Hippocampal formation (tissue), 2 donors: ENCODE data around the gene ARFIP1.
"Not testable (repeated sequence)": the region's sequence is repeated elsewhere in the genome, so short reads cannot be mapped to it uniquely, and the experiment has no call there.

Source experiments
- DNase-seq, 2 donors: peaks; one replicate each; lab custom pipeline; 2025; lab: John Stamatoyannopoulos, UW

ARFIP1 gene

DNA sequence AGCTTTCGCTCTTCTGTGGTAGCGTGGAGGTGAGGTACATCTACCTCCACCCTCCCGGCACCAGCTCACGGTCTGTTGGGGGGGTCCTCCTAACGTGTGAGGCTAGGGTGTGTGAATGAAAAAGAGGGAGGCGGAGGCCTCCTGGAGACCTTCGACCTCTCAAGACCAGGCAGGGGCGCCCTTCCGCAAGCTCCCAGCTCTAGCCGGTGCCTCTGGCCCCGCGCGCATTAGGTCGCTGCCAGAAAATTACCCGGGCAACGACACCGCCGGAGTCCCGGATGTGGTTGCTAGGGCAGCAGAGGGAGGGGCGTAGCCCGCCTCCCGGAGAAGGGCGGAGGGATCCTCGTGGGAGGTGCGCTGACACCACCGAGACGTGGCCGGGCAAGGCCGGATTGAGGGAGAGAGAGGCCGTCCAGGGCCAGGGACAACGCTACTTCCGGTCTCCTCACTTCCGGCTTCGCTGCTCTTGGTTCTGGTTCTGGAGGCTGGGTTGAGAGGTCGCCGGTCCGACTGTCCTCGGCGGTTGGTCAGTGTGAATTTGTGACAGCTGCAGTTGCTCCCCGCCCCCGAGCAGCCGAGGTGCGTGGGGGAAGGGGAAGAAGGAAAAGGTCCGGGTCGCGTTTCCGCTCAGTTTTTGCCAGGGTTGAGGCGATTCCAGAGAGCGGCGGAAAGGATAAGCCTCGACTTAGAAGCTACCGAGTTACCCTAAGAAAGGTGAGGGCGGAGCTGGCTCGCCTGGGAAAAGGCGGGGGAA lies at the start of gene ARFIP1, which contains the start of gene TIGD4:
ARFIP1 (plus strand) TSS at position 442 of the 754 bp plus-strand sequence. CDS start 49,680 bp downstream, outside the sequence.
TIGD4 (minus strand) TSS at position 218 of the 754 bp plus-strand sequence. CDS start 8,726 bp downstream, outside the sequence.
- DNase-seq, result peak; percentile 98 to 99

DNA sequence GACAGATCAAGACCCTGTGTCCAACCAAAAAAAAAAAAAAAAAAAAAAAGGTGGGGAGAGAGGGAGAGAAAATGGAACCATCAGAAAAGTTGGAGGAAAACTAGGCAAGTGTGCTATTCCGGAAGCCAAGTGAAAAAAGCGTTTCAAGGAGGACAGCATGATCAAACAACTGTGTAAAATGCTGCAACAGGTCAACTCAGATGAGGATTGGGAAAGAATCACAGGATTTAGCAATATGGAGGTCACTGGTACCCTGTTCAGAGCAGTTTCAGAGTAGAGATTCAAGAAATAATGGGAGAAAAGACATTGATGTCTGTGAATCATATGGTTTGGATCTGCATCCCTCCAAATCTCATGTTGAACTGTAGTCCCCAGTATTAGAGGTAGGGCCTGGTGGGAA lies 47.8 kb upstream of the ARFIP1 start:
- DNase-seq, result no peak

- DNase-seq, result peak in 1 of 2 donors; percentile 4
These were observed 45.6 kb upstream of the ARFIP1 start for GRCh38 chr4:152734015-152734698.

GRCh38 chr4:152734699-152735050 lies 45.1 kb upstream of the ARFIP1 start:
- no peak for DNase-seq

DNA sequence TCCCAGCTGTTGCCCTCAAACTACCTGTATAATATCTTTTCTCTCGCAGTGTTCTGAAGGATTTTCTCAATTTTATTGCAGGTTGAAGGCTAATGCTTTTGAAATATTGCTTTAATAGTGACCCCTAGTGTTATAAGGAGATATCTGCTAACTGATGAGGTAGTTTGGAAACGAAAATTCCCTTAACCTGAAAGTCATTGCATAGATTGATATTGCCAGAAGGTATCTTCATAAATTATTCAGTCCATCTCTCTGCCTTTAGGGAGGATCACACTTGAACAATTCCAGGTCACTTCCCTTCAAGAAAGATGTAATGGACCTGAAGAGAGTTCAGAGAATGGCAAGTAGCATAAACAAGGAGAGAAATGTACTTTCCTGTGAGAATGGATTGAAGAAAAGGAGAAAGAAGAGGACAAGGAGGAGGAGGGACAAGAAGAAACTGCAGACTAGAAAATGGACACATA lies 44.3 kb upstream of the ARFIP1 start:
- peak in 1 of 2 donors; percentile 50 for DNase-seq

DNA sequence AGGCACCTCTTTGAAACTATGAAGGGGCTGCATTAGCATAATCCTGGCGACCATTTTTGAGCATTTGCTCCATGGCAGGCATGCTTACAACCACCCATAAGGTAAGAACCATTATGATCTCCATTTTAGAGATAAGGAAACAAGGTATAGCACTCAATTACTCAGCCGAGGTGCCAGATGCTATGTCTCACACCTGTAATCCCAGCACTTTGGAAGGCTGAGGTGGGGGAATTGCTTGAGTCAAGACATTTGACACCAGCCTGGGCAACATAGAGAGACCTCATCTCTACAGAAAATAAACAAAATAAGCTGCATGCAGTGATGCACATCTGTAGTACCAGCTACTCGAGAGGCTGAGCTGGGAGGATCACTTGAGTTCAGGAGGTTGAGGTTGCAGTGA lies 43.8 kb upstream of the ARFIP1 start:
- no peak for DNase-seq

GRCh38 chr4:152738827-152739226 lies 40.9 kb upstream of the ARFIP1 start:
- no peak for DNase-seq

DNA sequence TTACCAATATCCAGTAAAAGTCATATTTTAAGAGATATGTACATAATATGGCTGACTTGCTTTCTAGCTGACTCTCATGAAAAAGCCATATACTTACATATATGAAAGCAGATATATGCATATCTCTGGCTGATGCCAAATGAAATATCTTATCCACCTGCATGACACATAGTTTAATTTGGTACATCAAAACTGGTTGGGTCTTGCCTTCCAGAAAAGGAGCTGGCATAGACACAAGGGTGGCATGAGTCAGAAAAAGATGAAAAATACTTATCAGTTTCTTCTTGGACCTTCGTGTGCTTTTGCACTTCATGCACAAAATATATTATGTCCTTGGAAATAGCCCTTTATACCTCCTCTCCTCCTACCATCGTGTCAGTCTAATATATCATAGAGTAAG lies 32.3 kb upstream of the ARFIP1 start:
- no peak for DNase-seq

GRCh38 chr4:152748619-152749018 lies 31.1 kb upstream of the ARFIP1 start:
- DNase-seq, result no peak

- no peak for DNase-seq
These were observed 16.0 kb upstream of the ARFIP1 start for GRCh38 chr4:152763796-152764195.

DNA sequence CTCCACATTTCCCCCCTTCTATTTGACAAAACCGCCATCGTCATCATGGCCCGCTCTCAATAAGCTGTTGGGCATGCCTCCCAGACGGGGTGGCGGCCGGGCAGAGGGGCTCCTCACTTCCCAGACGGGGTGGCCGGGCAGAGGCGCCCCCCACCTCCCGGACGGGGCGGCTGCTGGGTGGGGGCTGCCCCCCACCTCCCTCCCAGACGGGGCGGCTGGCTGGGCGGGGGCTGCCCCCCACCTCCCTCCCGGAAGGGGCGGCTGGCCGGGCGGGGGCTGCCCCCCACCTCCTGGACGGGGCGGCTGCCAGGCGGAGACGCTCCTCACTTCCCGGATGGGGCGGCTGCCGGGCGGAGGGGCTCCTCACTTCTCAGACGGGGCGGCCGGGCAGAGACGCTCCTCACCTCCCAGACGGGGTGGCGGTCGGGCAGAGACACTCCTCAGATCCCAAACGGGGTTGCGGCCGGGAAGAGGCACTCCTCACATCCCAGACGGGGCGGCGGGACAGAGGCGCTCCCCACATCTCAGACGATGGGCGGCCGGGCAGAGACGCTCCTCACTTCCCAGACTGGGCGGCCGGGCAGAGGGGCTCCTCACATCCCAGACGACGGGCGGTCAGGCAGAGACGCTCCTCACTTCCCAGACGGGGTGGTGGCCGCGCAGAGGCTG lies 14.6 kb upstream of the ARFIP1 start:
- DNase-seq, result not testable (repeated sequence)

DNA sequence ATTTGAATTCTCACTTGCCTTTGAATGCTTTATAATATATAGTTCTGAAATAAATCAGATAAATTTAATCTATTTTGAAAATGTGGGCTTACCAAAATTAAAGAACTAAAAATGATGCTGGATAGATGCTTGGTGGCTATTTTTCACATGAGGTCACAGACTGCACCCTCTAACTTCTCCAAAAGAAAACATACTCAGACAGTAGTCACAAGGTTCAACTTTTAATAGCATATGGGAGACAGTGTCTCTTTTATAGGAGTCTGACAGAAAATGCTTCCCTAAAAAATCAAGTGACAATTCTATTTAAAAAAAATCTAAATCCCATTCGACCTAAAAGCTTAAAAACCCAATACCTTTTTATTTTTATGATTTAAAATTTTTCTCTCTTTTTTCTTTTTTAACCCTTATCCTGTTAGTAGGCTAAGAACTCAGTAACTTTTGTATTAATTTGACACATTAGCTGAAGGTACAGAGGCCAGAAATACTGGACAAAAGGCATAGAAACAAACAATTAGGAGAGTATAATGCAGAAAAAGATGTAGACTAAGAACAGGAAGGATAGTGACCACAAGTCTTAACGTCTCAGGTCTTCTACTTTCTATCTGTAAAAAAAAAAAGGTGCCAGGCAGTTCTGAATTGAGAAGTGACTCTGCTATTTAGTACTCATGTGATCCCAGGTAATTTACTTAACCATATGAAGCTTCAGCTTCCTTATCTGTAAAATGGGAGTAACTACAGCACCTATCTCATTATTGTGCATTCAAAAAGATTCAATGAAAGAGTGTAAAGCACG lies 7.8 kb upstream of the ARFIP1 start:
- DNase-seq, result peak in 1 of 2 donors; percentile 20

DNA sequence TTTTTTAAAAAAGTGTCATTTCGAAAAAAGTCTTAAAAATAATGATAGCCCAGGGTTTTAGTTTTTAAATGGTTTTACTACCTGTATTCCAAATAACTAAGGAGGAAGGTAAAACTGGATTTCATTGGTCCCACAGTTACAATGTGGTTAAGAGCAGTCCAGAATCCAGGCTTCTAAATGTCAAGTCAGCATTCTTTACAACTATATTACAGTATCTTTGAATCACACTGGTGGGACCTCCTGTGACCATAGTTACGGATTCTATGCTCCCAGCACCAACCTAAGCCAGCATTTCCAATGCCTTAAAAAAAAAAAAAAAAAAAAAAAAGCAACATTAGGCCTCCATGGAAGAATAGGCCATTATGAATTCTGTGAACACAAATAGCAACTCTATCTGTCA lies 6.4 kb upstream of the ARFIP1 start:
- no peak for DNase-seq

GRCh38 chr4:152773953-152774352 lies 5.8 kb upstream of the ARFIP1 start:
- no peak for DNase-seq

DNA sequence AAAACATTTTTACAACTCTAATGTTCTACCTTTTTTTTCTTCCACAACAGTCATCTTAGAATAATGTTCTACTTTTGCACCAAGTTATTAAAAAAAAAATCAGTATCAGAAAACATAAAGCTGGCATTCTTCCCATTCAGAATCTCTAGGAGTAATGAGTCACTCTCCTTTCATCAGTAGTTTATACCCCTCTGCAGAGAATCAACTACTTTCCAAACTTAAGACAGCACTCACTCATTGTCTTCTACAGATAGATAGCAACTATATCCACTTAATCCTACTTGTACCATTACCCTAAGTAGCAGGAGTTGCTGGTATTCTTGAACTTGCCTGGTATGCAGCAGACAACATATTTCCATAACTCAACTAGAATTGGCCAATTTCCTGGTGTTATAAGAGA lies 3.4 kb upstream of the ARFIP1 start:
- no peak for DNase-seq

- DNase-seq, result no peak
These were observed 2.3 kb upstream of the ARFIP1 start for GRCh38 chr4:152777488-152777887.

DNA sequence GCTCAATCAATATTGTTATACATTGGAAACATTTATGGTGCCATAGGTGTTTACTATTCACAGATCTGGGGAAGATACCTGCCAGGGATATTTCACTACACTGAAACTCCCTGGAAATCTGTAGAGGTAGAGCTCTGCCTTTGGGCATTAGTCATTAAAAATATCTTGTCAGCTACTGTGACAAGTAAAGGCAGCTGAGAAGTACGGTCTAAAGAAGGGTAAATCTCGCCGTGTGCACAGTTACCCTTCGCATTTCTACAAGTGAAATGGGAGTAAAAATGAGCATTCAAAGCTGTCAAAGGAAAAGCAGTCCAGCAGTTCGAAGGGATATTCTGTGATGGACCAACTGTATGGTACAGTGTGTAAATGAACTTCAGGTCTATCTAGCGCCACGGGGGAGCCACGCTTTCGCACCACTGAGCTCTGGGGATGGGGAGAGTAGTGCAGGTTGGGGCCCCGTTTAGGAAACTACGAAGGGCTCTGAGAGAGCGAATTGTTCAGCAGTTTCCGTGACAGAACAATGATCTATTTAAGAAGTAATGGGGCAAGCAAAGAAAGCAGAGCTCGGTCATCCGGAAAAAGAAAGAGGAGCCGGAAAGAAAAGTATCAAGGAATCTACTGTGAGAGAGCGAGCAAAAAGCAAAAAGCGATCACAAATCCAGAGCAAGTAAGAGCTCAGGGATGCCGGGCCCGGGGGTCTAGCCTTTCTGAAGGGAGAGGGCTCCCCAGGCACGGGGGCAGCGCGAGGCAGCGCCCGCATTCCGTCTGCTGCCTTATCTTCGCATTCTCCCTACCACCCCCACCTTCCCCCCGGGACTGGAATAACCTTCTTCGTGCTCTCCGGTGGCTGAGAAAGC lies 870 bp upstream of the ARFIP1 start:
- DNase-seq, result peak; percentile 20 to 74

GRCh38 chr4:152780267-152780778 lies 569 bp downstream of the ARFIP1 start:
- peak in 1 of 2 donors; percentile 44 for DNase-seq

DNA sequence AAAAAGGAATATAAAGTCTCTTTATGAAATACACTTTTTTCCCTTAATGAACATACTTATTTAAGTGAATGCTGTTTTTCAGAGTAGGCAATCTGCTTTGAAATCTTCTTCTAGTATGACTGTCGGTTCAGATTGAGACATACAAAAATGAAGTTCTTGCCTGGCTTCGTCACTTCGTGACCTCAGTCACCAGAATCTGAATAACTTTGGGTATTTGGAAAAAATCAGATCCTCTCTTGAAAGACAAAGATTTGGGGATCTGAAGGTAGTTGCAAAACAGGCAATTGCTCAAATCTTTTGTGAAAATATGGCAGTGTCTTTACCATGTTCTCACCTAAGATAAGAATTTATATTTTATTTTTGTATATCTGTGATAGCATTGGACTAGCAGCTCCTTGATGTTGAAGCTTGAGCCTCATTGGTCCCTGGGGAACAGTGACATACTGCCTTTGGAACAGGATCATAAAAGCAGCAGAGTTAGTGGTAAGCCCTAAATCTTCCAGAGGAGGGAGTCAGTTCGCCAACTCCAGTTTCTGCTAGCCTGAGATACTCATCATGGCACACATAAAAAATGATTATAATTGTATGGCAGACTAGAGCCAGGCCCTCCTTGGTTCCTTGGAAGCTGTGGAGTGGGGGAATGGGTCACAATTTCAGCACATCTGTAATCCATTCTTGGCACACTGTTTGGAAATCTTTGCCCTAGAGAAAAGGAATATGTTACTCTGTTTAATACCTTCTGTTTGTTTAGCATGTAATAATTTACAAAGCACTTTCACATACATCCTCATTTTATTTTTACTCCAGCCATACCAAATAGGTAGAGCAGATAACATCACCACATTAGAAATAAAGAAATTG lies 5.0 kb downstream of the ARFIP1 start:
- DNase-seq, result no peak
